ENCODE measurements around the gene CNST.

GRCh38 chr1:246709835-246710234 lies 143.6 kb downstream of the CNST start:
- TF ChIP-seq ZNF140 (CRISPR knock-in tag; IDR thresholded peaks at IDR 0.05) (no peak), RAD51 (IDR thresholded peaks at IDR 0.05; ENCODE audit: borderline replicate concordance, low read depth) (no peak), ZNF12 (CRISPR knock-in tag; IDR thresholded peaks at IDR 0.05) (no peak), ZNF311 (CRISPR knock-in tag; IDR thresholded peaks at IDR 0.05) (no peak), SMAD2 (IDR thresholded peaks at IDR 0.05; ENCODE audit: low read depth, low read length) (no peak), CEBPB (tag; IDR thresholded peaks at IDR 0.05) (no peak), GATA2 (CRISPR knock-in tag; IDR thresholded peaks at IDR 0.05) (no peak), FOXK2 (conservative IDR thresholded peaks at IDR 0.05 in 1 of 2, IDR thresholded peaks at IDR 0.05 in 1 of 2; ENCODE audit: low read depth in 2 of 2) (no peak)
- TF ChIP-seq, protein P1, sequence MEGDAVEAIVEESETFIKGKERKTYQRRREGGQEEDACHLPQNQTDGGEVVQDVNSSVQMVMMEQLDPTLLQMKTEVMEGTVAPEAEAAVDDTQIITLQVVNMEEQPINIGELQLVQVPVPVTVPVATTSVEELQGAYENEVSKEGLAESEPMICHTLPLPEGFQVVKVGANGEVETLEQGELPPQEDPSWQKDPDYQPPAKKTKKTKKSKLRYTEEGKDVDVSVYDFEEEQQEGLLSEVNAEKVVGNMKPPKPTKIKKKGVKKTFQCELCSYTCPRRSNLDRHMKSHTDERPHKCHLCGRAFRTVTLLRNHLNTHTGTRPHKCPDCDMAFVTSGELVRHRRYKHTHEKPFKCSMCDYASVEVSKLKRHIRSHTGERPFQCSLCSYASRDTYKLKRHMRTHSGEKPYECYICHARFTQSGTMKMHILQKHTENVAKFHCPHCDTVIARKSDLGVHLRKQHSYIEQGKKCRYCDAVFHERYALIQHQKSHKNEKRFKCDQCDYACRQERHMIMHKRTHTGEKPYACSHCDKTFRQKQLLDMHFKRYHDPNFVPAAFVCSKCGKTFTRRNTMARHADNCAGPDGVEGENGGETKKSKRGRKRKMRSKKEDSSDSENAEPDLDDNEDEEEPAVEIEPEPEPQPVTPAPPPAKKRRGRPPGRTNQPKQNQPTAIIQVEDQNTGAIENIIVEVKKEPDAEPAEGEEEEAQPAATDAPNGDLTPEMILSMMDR (IDR thresholded peaks at IDR 0.05 in 2 of 3, conservative IDR thresholded peaks at IDR 0.05 in 1 of 3; ENCODE audit: insufficient read depth in 2 of 3, low read depth in 1 of 3, low read length in 3 of 3), result no peak
- TF ChIP-seq, protein P2, sequence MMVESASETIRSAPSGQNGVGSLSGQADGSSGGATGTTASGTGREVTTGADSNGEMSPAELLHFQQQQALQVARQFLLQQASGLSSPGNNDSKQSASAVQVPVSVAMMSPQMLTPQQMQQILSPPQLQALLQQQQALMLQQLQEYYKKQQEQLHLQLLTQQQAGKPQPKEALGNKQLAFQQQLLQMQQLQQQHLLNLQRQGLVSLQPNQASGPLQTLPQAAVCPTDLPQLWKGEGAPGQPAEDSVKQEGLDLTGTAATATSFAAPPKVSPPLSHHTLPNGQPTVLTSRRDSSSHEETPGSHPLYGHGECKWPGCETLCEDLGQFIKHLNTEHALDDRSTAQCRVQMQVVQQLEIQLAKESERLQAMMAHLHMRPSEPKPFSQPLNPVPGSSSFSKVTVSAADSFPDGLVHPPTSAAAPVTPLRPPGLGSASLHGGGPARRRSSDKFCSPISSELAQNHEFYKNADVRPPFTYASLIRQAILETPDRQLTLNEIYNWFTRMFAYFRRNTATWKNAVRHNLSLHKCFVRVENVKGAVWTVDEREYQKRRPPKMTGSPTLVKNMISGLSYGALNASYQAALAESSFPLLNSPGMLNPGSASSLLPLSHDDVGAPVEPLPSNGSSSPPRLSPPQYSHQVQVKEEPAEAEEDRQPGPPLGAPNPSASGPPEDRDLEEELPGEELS (CRISPR knock-in tag; IDR thresholded peaks at IDR 0.05; ENCODE audit: borderline replicate concordance), result no peak

Measured in K562 (cell line).